Activated T-cell treated with anti-CD3 and anti-CD28 coated beads for 1 hour (primary cell): Measurements from ENCODE around the gene ADAM21.
"Not testable (repeated sequence)": the region's sequence is repeated elsewhere in the genome, so short reads cannot be mapped to it uniquely, and the experiment has no call there.

ENCODE experiments used
- DNase-seq: peaks from one replicate; pipeline ENCODE4 v3.0.0-alpha.2; 2020; ENCODE audit warnings: low read depth

The ADAM21 gene

DNA sequence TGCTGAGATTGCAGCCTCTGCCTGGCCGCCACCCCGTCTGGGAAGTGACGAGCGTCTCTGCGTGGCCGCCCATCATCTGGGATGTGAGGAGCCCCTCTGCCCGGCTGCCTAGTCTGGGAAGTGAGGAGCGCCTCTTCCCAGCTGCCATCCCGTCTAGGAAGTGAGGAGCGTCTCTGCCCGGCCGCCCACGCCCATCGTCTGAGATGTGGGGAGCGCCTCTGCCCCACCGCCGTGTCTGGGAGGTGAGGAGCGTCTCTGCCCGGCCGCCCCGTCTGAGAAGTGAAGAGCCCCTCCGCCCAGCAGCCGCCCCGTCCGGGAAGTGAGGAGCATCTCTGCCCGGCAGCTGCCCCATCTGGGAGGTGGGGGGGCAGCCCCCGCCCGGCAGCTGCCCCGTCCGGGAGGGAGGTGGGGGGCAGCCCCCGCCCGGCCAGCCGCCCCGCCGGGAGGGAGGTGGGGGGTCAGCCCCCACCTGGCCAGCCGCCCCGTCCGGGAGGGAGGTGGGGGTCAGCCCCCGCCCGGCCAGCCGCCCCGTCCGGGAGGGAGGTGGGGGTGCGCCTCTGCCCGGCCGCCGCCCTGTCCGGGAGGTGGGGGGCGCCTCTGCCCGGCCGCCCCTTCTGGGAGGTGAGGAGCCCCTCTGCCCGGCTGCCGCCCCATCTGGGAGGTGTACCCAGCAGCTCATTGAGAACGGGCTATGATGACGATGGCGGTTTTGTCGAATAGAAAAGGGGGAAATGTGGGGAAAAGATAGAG lies 25.6 kb downstream of the ADAM21 start:
- DNase-seq: not testable (repeated sequence)

GRCh38 chr14:70489579-70490200 lies 37.7 kb downstream of the ADAM21 start:
- DNase-seq: no peak

GRCh38 chr14:70498191-70498590 lies 46.2 kb downstream of the ADAM21 start:
- DNase-seq: no peak
